C4-2B (cell line): ENCODE data around the gene WDR7.

Source experiments
- H3K27ac ChIP-seq: fragments of 450-650 bp; 2 replicates; pipeline ENCODE4 v1.5.1; 2017
- CTCF ChIP-seq: fragments of 450-650 bp; conservative IDR thresholded peaks from 2 replicates; pipeline ENCODE4 v1.5.1; 2017; ENCODE audit warnings: mild to moderate bottlenecking
- ZFX ChIP-seq: fragments of 450-650 bp; IDR thresholded peaks from 2 replicates; pipeline ENCODE4 v1.6.1; 2017

WDR7 gene

GRCh38 chr18:56907771-56908170 lies 256.6 kb downstream of the WDR7 start:
- no peak for TF ChIP-seq ZFX
- no peak for TF ChIP-seq CTCF
- H3K27ac ChIP-seq: no peak overlapping the region

GRCh38 chr18:56910237-56910636 lies 259.1 kb downstream of the WDR7 start:
- no peak for TF ChIP-seq CTCF
- TF ChIP-seq ZFX: no peak
- no peak overlapping the region for H3K27ac ChIP-seq

GRCh38 chr18:56910967-56911366 lies 259.8 kb downstream of the WDR7 start:
- H3K27ac ChIP-seq: no peak overlapping the region

GRCh38 chr18:56913941-56914340 lies 262.8 kb downstream of the WDR7 start:
- TF ChIP-seq CTCF: no peak
- TF ChIP-seq ZFX: no peak
- no peak overlapping the region for H3K27ac ChIP-seq

More at GRCh38 chr18:56910967-56911366, 259.8 kb downstream of the WDR7 start:
- TF ChIP-seq ZFX (no peak), CTCF (no peak)

GRCh38 chr18:56919190-56919589 lies 268.0 kb downstream of the WDR7 start:
- no peak overlapping the region for H3K27ac ChIP-seq
- TF ChIP-seq CTCF (no peak), ZFX (no peak)

- H3K27ac ChIP-seq: no peak overlapping the region
- no peak for TF ChIP-seq ZFX
- TF ChIP-seq CTCF: no peak
These were observed 270.8 kb downstream of the WDR7 start for GRCh38 chr18:56921896-56922480.

GRCh38 chr18:56926734-56927133 lies 275.6 kb downstream of the WDR7 start:
- TF ChIP-seq ZFX (no peak), CTCF (no peak)

More at GRCh38 chr18:56926734-56927133, 275.6 kb downstream of the WDR7 start:
- no peak overlapping the region for H3K27ac ChIP-seq
